HFF-Myc (cell line): Measurements from ENCODE around the gene PRDX5.
A peak's percentile ranks its signal among the peaks of the same experiment; 100 is the strongest.

ENCODE experiments used
- DNase-seq: peaks from one replicate; pipeline ENCODE4 v3.0.0-alpha.2; 2011; ENCODE audit warnings: low read depth; ENCODE audit errors: extremely low read depth
- H3K4me3 ChIP-seq: replicated peaks from 2 replicates; pipeline ENCODE4 v1.5.1; 2011; ENCODE audit warnings: low read depth, mild to moderate bottlenecking, control low read depth, low read length
- CTCF ChIP-seq: IDR thresholded peaks from 2 replicates; pipeline ENCODE4 v1.5.1; 2012; ENCODE audit warnings: mild to moderate bottlenecking, low read depth, low read length, control low read depth; ENCODE audit errors: missing control alignments

The PRDX5 gene

DNA sequence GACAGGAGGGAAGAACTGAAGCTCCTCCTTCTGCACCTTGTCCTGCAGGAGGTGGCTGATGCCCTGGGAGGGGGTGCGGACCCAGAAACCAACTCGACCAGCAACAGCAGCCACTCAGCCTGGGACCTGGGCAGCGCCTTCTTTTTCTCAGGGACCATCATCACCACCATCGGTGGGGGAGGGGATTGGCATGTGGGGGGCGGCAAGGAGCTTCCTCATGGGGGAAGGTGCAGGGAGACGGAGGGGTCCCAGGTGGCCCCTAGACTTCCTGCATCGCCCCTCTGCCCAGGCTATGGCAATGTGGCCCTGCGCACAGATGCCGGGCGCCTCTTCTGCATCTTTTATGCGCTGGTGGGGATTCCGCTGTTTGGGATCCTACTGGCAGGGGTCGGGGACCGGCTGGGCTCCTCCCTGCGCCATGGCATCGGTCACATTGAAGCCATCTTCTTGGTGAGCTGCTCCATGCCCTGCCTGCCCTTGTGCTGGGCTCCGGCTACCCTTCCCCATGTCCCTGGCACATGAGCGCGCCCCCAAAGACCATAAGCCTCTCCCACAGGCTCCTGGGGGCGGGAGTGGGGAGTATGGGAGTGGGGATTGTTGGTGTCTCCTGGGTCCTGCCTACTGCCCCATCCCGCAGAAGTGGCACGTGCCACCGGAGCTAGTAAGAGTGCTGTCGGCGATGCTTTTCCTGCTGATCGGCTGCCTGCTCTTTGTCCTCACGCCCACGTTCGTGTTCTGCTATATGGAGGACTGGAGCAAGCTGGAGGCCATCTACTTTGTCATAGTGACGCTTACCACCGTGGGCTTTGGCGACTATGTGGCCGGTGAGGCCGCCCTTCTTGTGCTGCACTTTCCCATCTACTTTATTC is 20.9 kb upstream of the PRDX5 start:
- no peak for DNase-seq
- TF ChIP-seq CTCF: no peak
- no peak overlapping the region for H3K4me3 ChIP-seq

- no peak for DNase-seq
Observed at GRCh38 chr11:64297699-64298358, 20.1 kb upstream of the PRDX5 start.

DNA sequence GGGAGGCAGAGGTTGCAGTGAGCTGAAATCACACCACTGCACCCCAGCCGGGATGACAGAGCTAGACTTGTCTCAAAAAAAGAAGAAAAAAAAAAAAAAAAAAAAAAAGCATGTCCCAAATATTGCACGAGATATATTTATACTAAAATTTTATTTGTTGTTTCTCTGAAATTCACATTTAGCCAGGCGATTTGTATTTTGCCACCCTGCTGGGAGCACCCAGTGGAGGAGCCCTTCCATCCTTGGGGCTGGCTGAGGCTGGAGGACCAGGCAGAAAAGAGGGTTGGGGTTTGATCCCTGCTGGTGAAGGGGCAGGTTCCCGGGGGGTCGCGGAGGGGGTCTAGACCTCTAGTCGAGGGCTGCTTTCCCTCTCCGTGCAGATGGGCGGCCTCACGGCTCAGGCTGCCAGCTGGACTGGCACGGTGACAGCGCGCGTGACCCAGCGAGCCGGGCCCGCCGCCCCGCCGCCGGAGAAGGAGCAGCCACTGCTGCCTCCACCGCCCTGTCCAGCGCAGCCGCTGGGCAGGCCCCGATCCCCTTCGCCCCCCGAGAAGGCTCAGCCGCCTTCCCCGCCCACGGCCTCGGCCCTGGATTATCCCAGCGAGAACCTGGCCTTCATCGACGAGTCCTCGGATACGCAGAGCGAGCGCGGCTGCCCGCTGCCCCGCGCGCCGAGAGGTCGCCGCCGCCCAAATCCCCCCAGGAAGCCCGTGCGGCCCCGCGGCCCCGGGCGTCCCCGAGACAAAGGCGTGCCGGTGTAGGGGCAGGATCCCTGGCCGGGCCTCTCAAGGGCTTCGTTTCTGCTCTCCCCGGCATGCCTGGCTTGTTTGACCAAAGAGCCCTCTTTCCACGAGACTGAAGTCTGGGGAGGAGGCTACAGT is 18.7 kb upstream of the PRDX5 start:
- no peak for TF ChIP-seq CTCF
- 0 out of 2 replicates have a peak overlapping the region, but pooled peaks have one; percentile 3 for H3K4me3 ChIP-seq

More at GRCh38 chr11:64297699-64298358, 20.1 kb upstream of the PRDX5 start:
- no peak for TF ChIP-seq CTCF
- H3K4me3 ChIP-seq: no peak overlapping the region

DNA sequence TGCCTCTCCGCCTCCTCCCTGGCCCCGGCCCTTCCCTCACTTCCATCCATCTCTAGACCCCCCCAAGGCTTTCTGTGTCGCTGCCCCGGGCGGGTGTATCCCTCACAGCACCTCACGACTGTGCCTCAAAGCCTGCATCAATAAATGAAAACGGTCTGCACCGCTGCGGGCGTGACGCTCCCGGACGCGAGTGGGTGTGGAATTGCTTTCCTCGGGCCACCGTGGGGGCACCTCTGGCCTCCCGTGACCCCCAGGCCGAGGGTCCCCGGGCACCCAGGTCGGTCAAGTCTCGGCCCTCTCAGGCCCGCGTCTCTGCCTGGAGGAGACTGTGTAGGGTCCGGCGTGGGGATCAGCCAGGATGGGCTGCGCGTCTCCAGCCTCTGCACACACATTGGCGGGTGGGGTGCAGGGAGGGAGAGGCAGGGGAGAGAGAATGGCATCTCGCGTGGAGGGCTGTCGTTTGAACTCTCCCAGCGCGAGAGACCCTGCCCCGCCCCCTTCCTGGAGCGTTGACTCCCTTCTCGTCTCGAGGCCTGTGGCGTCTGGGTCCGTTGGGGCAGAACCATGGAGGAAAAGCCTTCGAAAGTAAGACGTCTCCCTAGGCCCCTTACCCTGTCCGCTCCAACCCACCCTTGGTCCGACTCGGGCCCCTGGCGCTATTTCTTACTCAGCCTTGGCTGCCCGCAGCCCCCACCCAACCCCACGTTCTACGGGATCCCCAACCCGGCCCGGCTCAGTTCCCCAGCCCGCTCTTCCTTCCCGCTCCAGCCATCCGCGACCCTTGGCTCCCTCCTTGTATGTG is 17.9 kb upstream of the PRDX5 start, which contains the start of gene CATSPERZ:
CATSPERZ (plus strand) TSS at position 512 of the 802 bp plus-strand sequence; CDS start at position 565, 53 bp downstream.
- no peak for DNase-seq
- no peak for TF ChIP-seq CTCF
- H3K4me3 ChIP-seq: 0 out of 2 replicates have a peak within 1 kb of the TSS, but pooled peaks have one; percentile 3

More for the DNA sequence above, 18.7 kb upstream of the PRDX5 start:
- DNase-seq: no peak

GRCh38 chr11:64303109-64304031 is 14.6 kb upstream of the PRDX5 start:
- TF ChIP-seq CTCF: no peak
- no peak for DNase-seq
- no peak overlapping the region for H3K4me3 ChIP-seq
